ENCODE data around the gene SLC38A7. TPM values are rescaled to one million over a fixed set of nuclear protein-coding genes. Genes with fewer than 3 reads are reported as not detected.
A peak's percentile ranks its signal among the peaks of the same experiment; 100 is the strongest.

The SLC38A7 gene
- 9.5 and 12.0 TPM in 2 replicates for total RNA-seq

GRCh38 chr16:58684354-58685083, at the start of gene SLC38A7:
Gene SLC38A7 (minus strand): TSS chr16:58684770. CDS start chr16:58680126, 4,644 bp downstream.
- no peak for DNase-seq (ENCODE audit: low read depth)
- H3K4me3 ChIP-seq (ENCODE audit: low read depth, low read length), result peak within 1 kb of the TSS; percentile 99
- TF ChIP-seq CTCF (conservative IDR thresholded peaks at IDR 0.05; ENCODE audit: low read depth, low read length), result no peak

DNA sequence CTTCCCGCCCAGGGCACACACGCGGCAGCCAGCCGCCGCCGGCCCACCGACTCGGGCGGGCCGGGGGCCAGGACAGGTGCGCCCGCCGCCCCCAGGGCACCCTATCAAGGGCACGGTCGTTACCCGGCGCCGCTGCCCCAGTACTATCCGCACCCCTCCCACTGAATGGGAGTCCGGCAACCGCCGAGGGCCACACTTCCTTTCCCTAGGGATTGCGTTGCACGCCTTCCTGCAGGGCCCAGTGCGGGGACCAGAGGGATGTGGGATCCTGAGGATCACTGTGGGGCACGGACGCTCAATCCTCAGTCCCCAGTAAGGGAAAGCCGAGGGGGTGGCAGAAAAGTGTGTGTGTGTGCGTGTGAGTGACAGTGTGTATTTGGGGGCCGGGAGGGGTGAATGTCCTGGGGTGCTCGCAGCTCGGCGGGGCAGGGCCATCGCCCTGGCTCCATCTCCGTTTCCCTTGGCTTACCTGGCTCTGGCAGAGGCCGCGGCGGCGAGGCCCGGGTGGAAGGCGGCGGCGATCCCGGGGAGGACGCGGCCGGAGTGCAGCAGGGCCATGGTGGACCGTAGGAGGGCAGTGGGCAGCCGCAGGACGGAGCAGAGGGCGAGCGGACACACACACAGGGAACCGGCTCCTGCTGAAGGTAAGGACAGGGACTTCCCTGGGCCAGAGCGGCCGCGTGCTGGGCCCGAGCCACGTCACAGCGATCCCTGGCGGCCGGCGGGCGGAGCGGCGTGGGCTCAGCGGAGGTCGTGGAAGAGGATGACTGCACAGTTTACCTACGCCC, 49.3 kb upstream of the SLC38A7 start, which contains the start of gene GOT2:
GOT2 (minus strand) TSS at position 646 of the 788 bp plus-strand sequence; CDS start at position 558, 88 bp downstream.
- DNase-seq (ENCODE audit: low read depth), result no peak
- peak within 1 kb of the TSS; percentile 78 for H3K4me3 ChIP-seq (ENCODE audit: low read depth, low read length)
- peak; percentile 83 for TF ChIP-seq CTCF (conservative IDR thresholded peaks at IDR 0.05; ENCODE audit: low read depth, low read length)

- DNase-seq (ENCODE audit: low read depth), result no peak
- no peak for TF ChIP-seq CTCF (conservative IDR thresholded peaks at IDR 0.05; ENCODE audit: low read depth, low read length)
- peak overlapping the region; percentile 78 for H3K4me3 ChIP-seq (ENCODE audit: low read depth, low read length)
These were observed 48.7 kb upstream of the SLC38A7 start for GRCh38 chr16:58733248-58733670.

GRCh38 chr16:58732545-58733247, 48.1 kb upstream of the SLC38A7 start:
- peak overlapping the region; percentile 78 for H3K4me3 ChIP-seq (ENCODE audit: low read depth, low read length)
- TF ChIP-seq CTCF (conservative IDR thresholded peaks at IDR 0.05; ENCODE audit: low read depth, low read length), result no peak
- DNase-seq (ENCODE audit: low read depth), result no peak

GRCh38 chr16:58730724-58731370, 46.3 kb upstream of the SLC38A7 start:
- no peak for TF ChIP-seq CTCF (conservative IDR thresholded peaks at IDR 0.05; ENCODE audit: low read depth, low read length)
- H3K4me3 ChIP-seq (ENCODE audit: low read depth, low read length), result no peak overlapping the region
- DNase-seq (ENCODE audit: low read depth), result no peak

DNA sequence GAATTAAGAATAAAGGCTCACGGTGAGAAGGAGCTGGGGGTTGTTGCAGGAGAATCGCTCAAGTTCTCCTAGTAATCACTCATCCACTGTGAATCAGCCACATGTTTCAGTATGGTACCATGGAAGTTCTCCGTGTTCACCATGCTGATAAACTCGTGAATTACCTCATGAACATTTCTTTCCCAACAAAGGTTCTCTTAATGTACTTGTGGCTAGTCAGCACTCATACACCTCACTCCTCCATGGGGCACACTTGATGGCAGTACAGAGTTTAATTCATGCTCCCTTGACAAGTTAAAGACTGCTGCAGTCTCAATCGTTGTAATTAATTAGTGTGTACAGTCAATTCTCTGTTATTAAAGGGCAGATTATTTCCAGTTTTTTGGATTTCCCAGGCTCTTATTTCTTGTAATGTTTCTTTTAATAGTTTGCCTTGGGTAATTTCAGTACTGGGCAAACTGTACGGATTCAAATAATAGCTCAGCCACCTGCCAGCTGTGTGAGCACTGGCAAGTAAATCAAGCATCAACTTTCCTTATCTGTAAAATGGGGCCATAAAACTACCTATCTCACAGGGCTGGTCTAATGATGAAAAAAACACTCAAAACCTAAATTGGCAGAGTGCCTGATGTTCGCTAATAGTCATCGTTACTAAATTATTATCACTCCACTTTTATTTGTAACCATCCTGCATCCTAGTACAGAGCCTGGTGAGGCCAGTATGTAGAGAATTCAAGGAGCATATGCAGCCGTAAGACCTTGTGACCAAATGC, 43.4 kb upstream of the SLC38A7 start:
- H3K4me3 ChIP-seq (ENCODE audit: low read depth, low read length), result no peak overlapping the region
- no peak for TF ChIP-seq CTCF (conservative IDR thresholded peaks at IDR 0.05; ENCODE audit: low read depth, low read length)
- peak; percentile 38 for DNase-seq (ENCODE audit: low read depth)

Data from epithelial cell of proximal tubule (primary cell).